ENCODE results near the gene COBL.
A peak's percentile ranks its signal among the peaks of the same experiment; 100 is the strongest.

- TF ChIP-seq POLR2A (IDR thresholded peaks at IDR 0.05), result no peak
- TF ChIP-seq, protein P1, sequence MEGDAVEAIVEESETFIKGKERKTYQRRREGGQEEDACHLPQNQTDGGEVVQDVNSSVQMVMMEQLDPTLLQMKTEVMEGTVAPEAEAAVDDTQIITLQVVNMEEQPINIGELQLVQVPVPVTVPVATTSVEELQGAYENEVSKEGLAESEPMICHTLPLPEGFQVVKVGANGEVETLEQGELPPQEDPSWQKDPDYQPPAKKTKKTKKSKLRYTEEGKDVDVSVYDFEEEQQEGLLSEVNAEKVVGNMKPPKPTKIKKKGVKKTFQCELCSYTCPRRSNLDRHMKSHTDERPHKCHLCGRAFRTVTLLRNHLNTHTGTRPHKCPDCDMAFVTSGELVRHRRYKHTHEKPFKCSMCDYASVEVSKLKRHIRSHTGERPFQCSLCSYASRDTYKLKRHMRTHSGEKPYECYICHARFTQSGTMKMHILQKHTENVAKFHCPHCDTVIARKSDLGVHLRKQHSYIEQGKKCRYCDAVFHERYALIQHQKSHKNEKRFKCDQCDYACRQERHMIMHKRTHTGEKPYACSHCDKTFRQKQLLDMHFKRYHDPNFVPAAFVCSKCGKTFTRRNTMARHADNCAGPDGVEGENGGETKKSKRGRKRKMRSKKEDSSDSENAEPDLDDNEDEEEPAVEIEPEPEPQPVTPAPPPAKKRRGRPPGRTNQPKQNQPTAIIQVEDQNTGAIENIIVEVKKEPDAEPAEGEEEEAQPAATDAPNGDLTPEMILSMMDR (IDR thresholded peaks at IDR 0.05), result peak; percentile 70 to 87 (median 74)
Observed at GRCh38 chr7:51162724-51163329, 153.8 kb downstream of the COBL start.

All from adrenal gland (tissue), 5 donors.